ENCODE measurements around the gene SNX15.
"Not testable (repeated sequence)": the region's sequence is repeated elsewhere in the genome, so short reads cannot be mapped to it uniquely, and the experiment has no call there.

SNX15 gene

DNA sequence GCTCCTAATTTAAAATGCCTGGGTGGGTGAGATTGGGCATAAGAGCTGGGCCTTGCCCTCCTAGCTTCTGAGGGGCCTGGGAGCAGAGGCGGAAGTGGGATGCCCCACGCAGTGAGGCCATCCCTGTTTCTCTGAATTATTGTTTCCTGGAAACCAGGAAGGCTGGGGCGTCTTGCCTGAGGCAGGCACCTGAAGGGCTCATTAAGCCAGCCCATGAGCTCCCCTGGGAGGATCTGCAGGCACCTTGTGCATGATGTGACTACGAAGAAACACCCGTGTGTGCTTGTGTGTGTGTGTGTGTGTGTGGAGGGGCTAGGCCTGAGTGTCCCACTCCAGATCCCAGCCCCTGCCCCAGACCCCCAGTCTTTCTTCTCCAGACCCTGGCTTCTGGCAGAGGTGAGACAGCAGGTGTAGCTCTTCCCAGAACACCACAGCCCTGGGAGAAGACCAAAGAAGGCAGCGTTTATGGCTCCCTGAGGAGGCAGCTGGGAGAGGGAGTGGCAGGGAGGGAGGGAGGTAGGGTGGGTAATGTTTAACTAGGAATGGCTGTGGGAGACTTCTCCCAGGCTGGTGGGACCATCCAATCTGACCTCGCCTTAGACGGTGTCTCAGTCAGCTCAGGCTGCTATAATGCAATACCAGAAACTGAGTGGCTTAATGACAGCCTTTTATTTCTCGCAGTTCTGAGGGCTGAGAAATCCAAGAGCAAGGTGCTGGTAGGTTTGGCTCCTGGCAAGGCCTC, 28.4 kb upstream of the SNX15 start:
- H3K27me3 ChIP-seq (ENCODE audit: control insufficient read depth, insufficient read depth, low read length), result no peaks in the 10 kb centered on the region
- H3K27ac ChIP-seq, result no peak overlapping the region
- H3K9me3 ChIP-seq (ENCODE audit: control insufficient read depth, low read length), result no peaks in the 10 kb centered on the region
- H3K9ac ChIP-seq, result no peak overlapping the region
- no peak overlapping the region for H3K4me3 ChIP-seq (ENCODE audit: low read depth, low read length)
- H3K4me2 ChIP-seq (ENCODE audit: low read length), result no peak overlapping the region
- H3K36me3 ChIP-seq (ENCODE audit: control insufficient read depth, insufficient read depth, low read length), result no peaks in the 10 kb centered on the region
- no peak overlapping the region for H2AFZ ChIP-seq
- TF ChIP-seq, protein P1, sequence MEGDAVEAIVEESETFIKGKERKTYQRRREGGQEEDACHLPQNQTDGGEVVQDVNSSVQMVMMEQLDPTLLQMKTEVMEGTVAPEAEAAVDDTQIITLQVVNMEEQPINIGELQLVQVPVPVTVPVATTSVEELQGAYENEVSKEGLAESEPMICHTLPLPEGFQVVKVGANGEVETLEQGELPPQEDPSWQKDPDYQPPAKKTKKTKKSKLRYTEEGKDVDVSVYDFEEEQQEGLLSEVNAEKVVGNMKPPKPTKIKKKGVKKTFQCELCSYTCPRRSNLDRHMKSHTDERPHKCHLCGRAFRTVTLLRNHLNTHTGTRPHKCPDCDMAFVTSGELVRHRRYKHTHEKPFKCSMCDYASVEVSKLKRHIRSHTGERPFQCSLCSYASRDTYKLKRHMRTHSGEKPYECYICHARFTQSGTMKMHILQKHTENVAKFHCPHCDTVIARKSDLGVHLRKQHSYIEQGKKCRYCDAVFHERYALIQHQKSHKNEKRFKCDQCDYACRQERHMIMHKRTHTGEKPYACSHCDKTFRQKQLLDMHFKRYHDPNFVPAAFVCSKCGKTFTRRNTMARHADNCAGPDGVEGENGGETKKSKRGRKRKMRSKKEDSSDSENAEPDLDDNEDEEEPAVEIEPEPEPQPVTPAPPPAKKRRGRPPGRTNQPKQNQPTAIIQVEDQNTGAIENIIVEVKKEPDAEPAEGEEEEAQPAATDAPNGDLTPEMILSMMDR (IDR thresholded peaks at IDR 0.05), result no peak
- H3K4me1 ChIP-seq, result no peaks in the 10 kb centered on the region
- H3K79me2 ChIP-seq, result no peaks in the 10 kb centered on the region

DNA sequence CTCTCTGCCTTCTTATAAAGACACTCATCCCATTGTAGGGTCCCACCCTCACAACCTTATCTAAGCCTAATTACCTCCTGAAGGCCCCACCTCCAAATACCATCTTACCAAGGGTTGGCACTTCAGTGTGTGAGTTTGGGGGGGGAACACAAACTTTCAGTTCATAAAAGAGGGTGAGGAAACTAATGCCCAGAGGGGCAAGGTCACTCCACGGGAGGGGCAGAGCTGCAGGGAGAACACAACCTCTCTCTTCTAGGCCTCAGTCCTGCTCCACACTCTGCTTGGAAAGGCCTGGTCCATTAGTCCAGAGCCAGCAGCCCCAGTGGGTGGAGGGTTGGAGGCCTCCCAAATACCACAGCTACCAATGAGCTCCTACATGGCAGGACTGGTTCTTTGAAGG, 27.8 kb upstream of the SNX15 start:
- Histone ChIP-seq H3K4me3 (ENCODE audit: low read depth, low read length) (no peak overlapping the region), H3K9ac (no peak overlapping the region), H3K79me2 (no peaks in the 10 kb centered on the region), H2AFZ (no peak overlapping the region), H3K9me3 (ENCODE audit: control insufficient read depth, low read length) (no peaks in the 10 kb centered on the region), H3K27me3 (ENCODE audit: control insufficient read depth, insufficient read depth, low read length) (no peaks in the 10 kb centered on the region), H3K36me3 (ENCODE audit: control insufficient read depth, insufficient read depth, low read length) (no peaks in the 10 kb centered on the region), H3K27ac (no peak overlapping the region), H3K4me2 (ENCODE audit: low read length) (no peak overlapping the region), H3K4me1 (no peaks in the 10 kb centered on the region)
- TF ChIP-seq, protein P1 (IDR thresholded peaks at IDR 0.05), result no peak

DNA sequence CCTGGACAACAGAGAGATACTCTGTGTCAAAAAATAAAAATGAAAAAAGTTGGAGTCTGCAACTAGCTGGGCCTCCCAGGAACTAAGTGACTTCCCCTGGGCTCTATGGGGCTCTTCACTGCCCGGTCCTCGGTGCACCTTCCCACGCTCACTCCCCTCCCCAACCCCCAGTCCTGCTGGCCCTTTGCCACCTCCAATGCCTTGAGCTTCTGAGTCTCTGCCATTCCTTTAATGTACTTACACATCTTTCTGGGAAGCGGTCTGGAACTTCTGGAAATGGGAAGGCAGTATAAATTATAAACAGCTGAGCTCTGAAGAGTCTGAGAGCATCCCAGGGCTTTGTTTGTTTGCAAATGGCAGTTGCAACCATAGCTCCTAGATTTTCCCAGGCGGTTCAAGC, 24.5 kb upstream of the SNX15 start:
- H3K79me2 ChIP-seq, result no peaks in the 10 kb centered on the region
- no peak overlapping the region for H3K4me2 ChIP-seq (ENCODE audit: low read length)
- no peaks in the 10 kb centered on the region for H3K9me3 ChIP-seq (ENCODE audit: control insufficient read depth, low read length)
- H3K27me3 ChIP-seq (ENCODE audit: control insufficient read depth, insufficient read depth, low read length), result no peaks in the 10 kb centered on the region
- no peak overlapping the region for H3K4me3 ChIP-seq (ENCODE audit: low read depth, low read length)
- no peaks in the 10 kb centered on the region for H3K4me1 ChIP-seq
- TF ChIP-seq, protein P1 (IDR thresholded peaks at IDR 0.05), result no peak
- H3K36me3 ChIP-seq (ENCODE audit: control insufficient read depth, insufficient read depth, low read length), result no peaks in the 10 kb centered on the region
- H2AFZ ChIP-seq, result no peak overlapping the region
- H3K9ac ChIP-seq, result no peak overlapping the region
- H3K27ac ChIP-seq, result no peak overlapping the region

DNA sequence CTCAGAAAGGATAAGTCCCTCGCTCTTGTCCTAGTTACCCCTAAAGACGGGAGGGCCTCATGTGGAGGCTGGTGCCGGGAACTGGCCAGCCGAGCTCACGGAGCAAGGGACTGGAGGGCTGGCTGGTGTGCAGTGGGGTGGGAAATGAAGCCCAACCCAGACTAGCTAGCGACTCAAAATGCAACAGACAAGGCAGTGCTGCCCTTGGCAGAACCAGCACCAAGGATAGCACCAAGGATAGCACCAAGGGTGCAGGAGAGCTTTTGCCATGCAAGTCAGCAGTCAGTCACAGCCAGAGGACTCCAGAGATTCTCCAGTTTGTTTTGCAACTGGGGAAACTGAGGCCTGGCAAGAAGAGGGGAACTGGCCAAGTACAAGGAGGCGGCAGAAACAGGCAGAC, 24.0 kb upstream of the SNX15 start:
- H3K9ac ChIP-seq, result no peak overlapping the region

GRCh38 chr11:65003968-65004367, 23.3 kb upstream of the SNX15 start:
- not testable (repeated sequence) for H2AFZ ChIP-seq; H3K79me2 ChIP-seq; H3K36me3 ChIP-seq (ENCODE audit: control insufficient read depth, insufficient read depth, low read length); H3K27ac ChIP-seq; H3K4me1 ChIP-seq; H3K4me2 ChIP-seq (ENCODE audit: low read length); H3K9me3 ChIP-seq (ENCODE audit: control insufficient read depth, low read length); H3K27me3 ChIP-seq (ENCODE audit: control insufficient read depth, insufficient read depth, low read length); H3K9ac ChIP-seq; H3K4me3 ChIP-seq (ENCODE audit: low read depth, low read length)

More for the DNA sequence above, 24.0 kb upstream of the SNX15 start:
- H3K9me3 ChIP-seq (ENCODE audit: control insufficient read depth, low read length), result no peaks in the 10 kb centered on the region
- no peak overlapping the region for H3K4me3 ChIP-seq (ENCODE audit: low read depth, low read length)
- H3K4me1 ChIP-seq, result no peaks in the 10 kb centered on the region
- no peaks in the 10 kb centered on the region for H3K27me3 ChIP-seq (ENCODE audit: control insufficient read depth, insufficient read depth, low read length)
- H2AFZ ChIP-seq, result no peak overlapping the region
- TF ChIP-seq, protein P1 (IDR thresholded peaks at IDR 0.05), result no peak
- no peaks in the 10 kb centered on the region for H3K79me2 ChIP-seq
- H3K27ac ChIP-seq, result no peak overlapping the region
- H3K4me2 ChIP-seq (ENCODE audit: low read length), result no peak overlapping the region
- H3K36me3 ChIP-seq (ENCODE audit: control insufficient read depth, insufficient read depth, low read length), result no peaks in the 10 kb centered on the region
